Smooth muscle cell of the brain vasculature (primary cell): ENCODE measurements around the gene GNAT3.
A peak's percentile ranks its signal among the peaks of the same experiment; 100 is the strongest.

Source experiments
- DNase-seq: peaks from one replicate; pipeline ENCODE4 v3.0.0-alpha.2; 2012; ENCODE audit warnings: low read depth, low spot score

The GNAT3 gene

DNA sequence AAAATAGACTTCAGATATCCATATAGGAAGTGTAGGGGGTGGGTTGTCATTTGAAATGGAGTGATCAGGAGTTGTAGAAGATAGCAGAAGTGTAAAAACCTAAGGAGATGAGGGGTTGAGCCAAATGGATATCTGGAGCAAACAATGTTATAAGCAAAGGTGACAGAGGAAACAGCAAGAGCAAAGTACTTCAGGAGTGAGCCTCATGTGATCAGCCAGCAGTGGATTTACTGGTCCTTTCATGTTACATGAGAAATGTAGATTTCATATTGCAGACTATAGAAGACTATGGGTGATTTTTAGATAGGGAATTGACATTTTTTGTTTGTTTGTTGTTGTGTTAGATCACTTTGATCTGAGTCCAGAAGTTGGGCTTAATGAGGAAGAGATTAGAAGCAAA is 47.7 kb downstream of the GNAT3 start:
- DNase-seq, result no peak

DNA sequence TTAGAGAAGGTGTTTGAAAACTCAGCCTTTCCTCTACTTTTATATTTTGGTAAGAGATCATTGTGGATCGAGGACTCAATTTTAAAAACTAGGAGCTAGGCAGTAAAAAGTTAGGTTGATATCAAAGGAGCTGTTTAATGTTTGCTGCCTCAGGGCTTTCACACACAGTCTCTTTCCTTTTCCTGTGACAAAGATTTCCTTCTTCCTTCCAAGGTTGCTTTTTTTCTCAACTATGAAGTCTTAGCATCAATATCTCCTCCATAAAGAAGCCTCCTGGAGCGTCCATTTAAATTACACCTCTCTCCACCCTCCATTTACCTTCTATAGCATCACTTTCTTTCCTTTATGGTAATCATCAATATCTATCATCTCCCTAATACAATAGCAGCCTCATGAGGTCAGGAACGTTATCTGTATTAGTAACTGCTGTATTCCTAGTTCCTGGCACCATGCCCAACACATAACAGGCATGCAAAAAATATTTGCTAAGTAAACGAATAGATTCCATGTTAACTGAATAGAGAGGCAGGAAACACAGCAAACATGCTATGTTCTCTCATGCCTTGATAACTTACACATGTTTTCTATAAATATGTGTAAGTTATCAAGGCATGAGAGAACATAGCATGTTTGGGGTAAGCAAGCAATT is 48.5 kb downstream of the GNAT3 start:
- DNase-seq, result no peak

DNA sequence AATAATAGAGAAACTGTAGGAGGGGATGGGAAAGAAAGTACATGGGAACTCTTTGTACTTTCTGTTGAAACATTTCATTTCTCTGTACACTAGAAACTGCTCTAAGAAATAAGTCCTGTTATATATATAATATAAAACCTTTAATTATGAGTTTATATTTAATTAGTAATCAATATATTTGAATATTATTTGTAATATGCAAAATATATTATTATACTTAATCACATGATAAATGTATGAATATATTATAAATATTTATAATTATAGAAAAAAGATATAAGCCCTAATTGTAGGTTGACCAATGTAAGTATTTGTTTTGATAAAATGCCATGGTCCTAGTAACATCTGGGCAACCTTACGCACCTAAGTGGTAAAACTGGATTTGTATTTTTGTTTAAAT is 51.0 kb downstream of the GNAT3 start:
- no peak for DNase-seq

DNA sequence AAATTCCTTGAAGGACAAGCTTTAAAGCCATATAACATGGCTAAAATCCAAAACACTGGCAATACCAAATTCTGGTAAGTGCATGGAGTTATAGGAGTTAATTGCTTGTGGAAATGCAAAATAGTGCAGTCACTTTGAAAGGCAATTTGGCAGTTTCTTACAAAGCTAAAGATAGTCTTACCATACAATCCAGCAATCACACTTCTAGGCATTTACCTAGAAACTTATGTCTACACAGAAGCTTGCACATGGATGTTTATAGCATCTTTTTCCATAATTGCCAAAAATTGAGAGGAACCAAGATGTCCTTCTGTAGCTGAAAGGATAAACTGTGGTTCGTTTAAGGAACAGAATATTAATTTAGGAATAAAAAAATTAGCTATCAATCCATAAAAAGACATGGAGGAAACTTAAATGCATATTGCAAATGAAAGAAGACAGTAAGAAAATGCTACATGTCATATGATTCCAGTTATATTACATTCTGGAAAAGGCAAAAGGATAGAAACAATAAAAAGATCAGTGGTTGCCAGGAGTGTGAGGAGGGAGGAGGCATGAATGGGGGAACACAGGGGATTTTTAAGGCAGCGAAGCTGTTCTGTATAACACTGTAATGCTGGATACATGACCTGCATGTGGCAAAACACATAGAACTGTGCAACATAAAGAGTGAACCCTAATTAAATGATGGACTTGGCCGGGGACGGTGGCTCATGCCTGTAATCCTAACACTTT is 51.9 kb downstream of the GNAT3 start:
- no peak for DNase-seq

DNA sequence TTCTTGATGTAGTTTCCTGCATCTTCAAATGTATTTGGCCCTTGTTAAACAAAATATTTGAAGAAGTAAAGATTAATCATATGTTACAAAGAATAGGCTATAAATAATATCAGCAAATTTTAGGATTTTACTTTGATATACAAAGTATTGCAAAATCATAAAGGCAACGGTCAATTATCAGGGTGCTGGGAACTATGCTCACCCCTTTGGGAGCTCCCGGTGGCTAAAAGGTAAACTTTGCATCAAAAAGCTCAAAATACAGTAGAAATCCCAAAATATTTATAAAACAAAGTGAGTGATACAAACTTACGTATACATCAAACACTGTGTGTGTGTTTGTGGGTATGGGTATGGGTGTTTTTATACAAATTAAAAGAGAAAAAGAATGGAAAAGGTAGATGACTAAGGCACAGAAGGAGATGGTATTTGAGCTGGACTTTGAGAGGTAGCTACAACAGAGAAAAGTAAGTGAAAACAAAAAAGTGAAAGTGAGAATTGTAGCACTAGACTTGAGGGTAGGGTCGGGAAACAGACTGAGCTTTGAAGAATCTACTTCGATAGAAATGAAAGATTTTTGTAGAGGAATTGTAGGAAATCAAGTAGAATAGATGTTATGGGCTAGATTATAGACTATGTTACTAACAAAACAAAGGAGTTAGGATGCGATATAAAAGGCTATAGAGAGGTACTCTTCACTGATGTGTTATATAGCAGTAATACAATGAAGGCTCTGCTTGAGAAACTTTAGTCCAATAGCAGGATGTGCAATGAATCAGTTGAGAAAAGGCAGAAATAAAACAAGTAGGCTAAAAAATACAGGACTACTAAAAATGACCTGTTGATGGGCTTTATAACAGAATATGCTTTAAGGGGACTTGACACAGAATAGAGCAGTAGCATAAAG is 52.8 kb downstream of the GNAT3 start:
- no peak for DNase-seq

DNA sequence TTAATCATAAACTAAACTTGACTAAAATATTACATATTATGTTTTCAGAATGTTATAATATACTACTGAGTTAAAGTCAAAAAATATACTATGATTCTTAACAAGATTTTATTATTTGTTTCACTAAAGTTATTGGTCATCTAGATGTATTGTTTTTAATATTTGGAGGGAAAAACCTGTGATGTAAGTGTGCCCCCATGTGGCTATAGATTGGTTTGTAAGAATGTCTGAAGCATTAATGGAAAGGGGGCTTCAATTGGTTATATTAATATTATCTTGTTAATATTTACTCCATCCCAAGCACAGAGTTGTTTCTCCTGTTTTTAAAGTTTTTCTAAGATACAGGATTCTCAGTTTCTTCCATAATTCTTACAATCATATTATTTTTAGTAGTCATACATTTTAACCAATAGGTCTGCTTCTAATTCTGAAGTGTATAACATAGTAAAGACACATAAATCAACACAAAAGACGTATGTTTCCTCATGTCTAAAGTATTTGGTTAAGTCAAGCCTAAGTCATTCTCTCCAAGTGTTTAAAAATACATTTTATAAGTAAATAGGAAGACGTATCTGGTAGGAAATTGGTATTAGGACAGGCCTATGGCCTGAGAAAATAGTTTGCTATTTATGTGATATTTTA is 58.0 kb downstream of the GNAT3 start:
- no peak for DNase-seq

DNA sequence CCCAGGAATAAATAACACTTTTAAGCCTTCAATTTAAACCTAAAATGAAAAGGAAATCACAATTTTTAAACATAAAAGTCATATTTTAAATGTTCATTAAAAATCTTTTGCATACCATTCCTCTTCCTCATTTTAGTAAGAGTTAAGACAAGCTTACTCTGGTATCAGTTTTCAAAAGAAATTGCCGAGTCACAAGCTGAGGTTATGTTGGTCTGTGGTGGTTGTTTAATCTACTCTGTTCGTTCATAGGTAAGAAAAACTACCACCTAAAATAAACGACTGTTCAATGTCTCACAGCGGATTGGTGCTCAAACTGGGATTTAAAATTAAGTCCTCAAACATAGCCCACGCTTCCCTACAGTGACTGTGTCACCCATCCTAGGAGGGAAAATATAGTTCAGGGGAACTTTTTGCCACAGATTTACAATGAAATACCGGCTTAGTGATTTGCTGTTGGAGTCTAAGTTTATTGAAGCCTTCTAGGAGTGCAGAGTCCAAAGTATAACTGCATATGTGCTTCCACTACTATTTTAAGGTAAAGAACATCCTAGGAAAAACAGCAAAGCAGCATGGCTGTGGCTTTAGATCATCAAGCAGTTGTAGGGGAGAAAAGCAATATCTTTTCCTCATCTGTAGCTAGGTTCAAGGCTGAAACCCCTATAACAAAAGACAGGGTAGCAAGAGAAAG is 61.1 kb downstream of the GNAT3 start:
- DNase-seq, result no peak

DNA sequence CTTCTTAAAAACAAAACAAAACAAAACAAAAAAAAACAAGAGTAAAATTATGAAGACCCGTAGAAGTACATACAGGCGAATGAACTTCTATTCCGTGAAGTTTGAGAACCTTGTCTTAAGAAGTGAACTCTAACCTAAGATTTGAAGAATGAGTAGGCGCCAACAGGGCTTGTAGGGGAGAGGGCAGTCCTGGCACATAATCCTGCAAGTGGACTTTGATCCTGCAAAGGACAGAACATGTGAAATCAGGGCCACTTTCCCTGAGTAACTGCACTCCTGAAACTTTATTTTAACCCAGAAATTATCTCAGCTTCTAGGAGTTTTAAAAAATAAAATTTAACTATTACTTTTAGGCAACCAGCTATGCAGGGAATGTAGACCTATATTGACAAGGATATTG is 62.0 kb downstream of the GNAT3 start:
- no peak for DNase-seq

DNA sequence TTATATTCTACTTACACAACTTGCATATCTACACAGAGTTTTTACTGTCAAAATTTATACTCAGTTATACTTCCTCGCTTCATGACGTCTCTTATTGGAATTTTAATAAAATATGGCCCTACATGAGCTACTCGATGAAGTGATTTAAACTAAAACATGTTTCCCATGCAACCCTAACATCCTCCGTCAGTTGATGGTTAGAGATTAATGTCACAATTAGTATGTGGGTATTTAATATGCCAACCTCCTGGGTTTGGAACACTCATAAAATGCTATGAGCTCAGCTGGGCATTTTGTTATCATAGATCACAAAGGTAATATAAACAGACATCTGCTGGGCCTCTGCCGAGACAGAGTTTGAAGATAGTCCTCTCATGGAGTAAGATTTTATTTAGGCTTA is 66.5 kb downstream of the GNAT3 start:
- DNase-seq, result no peak

DNA sequence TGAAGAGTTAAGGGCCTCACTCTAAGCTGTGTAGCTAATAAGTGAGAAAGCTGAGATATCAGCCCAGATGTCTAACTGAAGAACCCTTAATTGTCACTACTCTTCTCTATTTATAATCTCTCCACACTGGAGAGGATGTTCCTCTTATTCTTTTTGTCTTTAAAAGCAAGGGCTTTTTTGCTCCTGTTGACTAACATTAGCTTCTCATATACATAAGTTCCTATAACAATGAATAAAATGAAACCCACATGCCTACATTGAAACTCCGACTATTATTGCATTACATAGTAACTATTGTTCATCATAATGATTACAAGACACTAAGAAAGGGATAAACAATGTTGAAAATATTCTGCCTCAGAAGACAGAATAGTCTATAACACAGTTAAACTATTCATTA is 67.1 kb downstream of the GNAT3 start:
- no peak for DNase-seq

DNA sequence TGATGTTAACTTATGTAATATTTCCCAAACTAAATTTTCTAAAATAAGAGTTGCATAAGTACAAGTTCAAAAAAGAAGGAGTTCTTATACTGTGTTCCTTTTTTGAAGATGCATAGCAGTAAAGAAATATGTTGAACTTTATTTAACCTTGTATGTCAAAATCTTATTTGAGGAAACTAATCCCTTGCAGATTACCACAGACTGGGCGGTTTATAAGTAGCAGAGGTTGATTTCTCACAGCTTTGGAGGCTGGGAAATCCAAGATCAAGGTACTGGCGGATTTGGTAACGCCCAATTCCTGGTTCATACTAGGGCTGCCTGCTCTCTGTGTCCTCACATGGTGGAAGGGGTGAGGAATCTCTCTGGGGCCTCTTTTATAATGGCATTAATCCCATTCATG is 68.5 kb downstream of the GNAT3 start:
- DNase-seq, result no peak

DNA sequence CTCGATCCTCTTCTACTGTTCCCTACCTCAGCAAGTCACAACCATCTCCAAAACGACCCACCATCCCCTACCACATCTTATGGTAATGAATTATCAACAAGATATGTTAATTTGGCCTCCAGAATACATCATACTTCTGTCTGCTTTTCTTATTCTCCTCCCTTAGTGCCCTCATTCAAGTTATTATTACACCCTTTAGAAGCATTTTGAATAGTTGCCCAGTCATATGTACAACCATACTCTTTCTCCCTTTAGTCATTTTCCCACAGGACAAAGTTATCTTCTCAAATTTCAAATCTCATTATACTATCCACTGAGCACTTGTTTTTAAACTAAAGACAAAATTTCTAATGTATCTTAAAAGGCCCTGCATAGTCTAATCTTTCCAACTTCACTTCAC is 71.0 kb downstream of the GNAT3 start:
- no peak for DNase-seq

DNA sequence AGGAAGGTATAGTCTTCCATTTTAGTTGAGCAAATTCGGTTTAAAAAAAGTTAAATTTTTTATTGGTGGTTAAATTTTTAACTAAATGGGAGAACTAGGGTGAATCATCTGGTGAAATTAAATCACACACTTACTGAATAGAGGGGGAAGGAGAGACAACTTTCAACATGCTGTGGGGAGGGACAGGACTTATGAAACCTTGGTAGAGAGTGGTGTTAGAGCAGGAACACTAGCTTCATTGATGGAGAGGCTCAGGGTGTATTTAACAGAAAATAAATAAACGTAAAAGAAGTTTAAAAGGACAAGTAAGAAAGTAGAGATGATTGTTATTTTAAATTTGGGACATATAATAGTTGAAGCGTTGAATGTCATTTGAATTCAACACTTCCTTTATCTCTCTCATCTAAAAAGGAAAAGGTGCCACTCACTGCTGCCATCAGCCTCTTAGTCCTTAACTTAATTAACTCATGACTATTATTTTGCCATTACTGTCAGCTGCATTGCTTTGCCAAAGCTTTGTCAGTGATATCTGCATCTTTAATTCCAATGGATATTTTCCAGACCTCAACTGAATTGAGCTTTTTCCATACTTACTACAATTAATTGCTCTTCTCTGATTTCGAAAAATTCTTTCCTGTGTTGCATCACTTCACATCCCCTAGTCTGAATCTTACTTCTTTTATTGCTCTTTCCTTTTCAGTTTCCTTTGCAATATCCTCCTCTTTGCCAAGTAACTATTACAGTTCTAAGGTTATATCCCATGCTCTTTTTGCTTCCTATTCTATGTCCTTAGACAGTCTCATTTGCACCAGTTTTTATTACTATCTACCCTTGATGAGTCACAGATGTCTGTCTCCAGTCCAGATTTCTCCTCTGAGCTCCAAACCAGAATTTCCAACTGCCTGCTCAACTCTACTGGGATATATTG is 71.7 kb downstream of the GNAT3 start:
- no peak for DNase-seq

DNA sequence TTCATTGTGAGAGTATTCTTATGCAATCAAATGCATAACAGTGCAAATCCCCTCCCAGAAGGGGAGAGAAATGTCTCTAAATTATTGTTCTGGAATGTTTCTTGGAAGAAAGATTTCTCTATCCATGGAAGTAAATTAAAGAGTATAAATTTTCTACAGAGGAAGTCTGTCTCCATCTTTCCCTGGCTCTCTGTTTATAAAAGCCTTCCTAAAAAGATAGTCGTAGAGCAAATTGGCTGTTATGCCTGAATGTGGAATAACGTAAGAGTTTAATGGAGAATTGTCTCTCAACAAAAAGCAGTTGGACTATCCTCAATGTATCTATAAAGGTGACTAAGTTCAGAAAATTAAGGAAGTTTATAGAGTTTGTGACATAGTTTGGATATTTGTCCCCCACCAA is 76.3 kb downstream of the GNAT3 start:
- no peak for DNase-seq

DNA sequence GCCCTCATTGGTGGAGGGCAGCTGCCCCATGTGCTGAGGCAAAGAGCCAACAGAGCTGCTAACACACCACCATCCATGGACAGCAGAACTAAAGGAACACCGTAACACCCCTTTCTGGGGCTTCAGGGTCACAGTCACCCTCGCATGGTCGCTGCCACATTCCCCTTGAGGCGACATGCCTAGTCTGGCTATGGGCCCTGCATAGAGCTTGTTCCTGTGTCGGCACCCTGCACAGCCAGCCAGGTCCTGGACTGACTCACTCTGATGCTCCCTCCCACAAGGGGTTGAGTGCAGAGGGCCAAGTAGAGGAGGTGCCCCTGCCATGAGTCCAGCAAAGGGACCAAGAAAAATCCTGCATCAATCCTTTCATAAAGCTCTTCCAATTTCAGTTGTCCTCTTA is 77.8 kb downstream of the GNAT3 start:
- no peak for DNase-seq

DNA sequence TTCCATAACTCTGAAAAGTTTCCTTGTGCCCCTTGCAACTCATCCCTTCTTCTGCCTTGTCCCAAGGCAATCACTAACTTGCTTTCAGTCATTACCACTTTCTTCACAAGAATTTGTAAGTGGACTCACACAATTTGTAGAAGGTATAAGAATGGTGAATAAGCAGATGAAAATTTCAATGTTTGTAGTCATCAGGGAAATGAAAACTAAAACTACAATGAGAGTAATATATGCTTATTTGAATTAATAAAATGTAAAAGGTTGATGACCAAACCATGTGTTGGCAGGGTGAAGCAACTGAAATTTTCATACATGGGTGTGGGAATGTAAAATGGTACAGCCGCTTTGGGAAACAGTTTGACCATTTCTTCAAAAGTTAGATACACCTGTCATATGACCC is 79.7 kb downstream of the GNAT3 start:
- DNase-seq, result no peak

DNA sequence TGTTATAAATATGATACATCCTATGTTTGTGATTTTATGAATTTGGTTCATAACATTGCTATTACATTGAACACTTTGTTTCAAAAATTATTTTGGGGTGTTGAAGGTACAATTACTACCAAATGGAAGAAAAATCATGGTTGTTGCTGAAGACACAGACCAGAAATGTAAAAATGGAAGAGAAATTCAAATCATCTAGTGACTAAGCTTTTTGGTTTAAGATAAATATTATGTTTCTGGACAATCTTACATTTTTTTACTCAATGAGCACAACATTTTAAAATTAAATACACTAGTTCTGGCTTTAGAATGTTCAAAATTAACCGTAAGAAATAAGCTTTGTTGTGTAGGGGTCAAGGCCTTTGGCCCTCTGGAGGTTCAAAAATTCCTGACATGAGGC is 82.7 kb downstream of the GNAT3 start:
- DNase-seq, result no peak

DNA sequence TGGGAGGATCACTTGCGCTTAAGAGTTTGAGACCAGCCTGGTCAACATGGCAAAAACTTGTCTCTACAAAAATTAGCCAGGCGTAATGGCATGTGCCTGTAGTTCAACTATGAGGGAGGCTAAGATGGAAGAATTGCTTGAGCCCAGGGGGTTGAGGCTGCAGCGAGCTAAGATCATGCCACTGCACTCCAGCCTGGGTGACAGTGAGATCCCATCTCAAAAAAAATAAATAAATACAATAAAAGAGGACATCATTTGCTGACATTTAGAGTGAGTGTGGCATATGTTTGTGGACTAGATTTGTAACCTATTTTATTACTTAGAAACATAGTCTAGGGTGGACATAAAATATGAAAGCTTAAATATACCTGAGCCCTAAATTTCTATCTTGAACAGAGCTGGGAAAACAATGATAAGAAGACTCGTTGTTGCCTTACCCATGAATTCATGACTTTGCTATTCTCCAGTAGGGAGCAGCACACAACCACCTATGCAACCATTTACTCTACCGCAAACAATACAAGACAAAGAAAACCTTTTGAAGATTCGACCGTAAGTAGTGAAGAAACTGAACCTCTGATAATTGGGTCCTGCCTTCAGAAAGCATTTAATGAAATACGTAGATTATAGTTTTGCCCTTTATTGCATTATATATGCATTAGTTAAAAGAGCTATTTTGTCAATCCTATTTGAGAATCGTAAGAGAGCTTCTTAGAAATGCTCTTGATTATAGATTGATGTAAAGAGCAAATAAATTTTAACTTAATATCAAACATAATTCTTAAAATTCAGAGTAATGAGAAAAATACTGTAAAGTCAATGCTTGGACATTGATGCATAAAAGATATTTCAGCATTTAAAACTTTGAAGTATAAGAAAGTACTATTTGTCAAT is 83.5 kb downstream of the GNAT3 start:
- peak; percentile 62 for DNase-seq

DNA sequence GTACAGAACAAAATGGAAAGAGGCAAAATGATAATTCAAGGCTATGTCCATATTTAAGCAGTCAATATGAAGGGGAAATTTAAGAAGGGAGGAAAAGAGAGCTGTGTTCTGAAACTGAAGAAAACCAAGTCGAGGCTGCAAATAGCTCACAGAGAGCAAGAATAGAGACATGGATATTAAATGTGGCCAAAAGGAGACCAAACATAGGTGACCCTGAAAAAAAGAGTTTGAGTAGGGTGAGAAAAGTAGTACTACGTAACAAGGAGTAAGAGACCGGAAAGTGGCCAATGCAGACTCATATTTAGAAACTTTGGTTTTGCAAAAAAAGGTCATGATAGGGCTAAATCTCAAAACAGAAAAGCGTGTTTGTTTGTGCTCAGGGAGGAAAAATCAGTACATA is 84.6 kb downstream of the GNAT3 start:
- DNase-seq, result no peak
